ENCODE data around the gene OR5AR1.

Gene OR5AR1

GRCh38 chr11:56632329-56632728, 31.2 kb upstream of the OR5AR1 start:
- TF ChIP-seq GABPA (IDR thresholded peaks at IDR 0.05; ENCODE audit: low read depth): no peak
- no peak for TF ChIP-seq REST (IDR thresholded peaks at IDR 0.05; ENCODE audit: insufficient replicate concordance, low read depth)
- no peak for TF ChIP-seq SPI1 (IDR thresholded peaks at IDR 0.05; ENCODE audit: borderline replicate concordance, low read depth)
- TF ChIP-seq POLR2AphosphoS5 (IDR thresholded peaks at IDR 0.05; ENCODE audit: low read depth): no peak
- no peak for TF ChIP-seq CTCF (IDR thresholded peaks at IDR 0.05; ENCODE audit: insufficient read depth, low read length)
- Histone ChIP-seq H3K27ac (replicated peaks) (no peak overlapping the region), H3K4me3 (replicated peaks; ENCODE audit: insufficient read depth, low read length) (no peak overlapping the region), H3K27me3 (ENCODE audit: insufficient read depth, poor library complexity, severe bottlenecking) (peaks cover 2% of the 10 kb centered on the region)
- no peak for DNase-seq (ENCODE audit: low read depth in 1 of 2, low spot score in 1 of 2)

- DNase-seq (ENCODE audit: low read depth in 1 of 2, low spot score in 1 of 2): no peak
- no peak overlapping the region for H3K4me3 ChIP-seq (replicated peaks; ENCODE audit: insufficient read depth, low read length)
- TF ChIP-seq REST (IDR thresholded peaks at IDR 0.05; ENCODE audit: insufficient replicate concordance, low read depth) (no peak), POLR2AphosphoS5 (IDR thresholded peaks at IDR 0.05; ENCODE audit: low read depth) (no peak), SPI1 (IDR thresholded peaks at IDR 0.05; ENCODE audit: borderline replicate concordance, low read depth) (no peak), CTCF (IDR thresholded peaks at IDR 0.05; ENCODE audit: insufficient read depth, low read length) (no peak), GABPA (IDR thresholded peaks at IDR 0.05; ENCODE audit: low read depth) (no peak)
- H3K27ac ChIP-seq (replicated peaks): no peak overlapping the region
- peaks cover 2% of the 10 kb centered on the region for H3K27me3 ChIP-seq (ENCODE audit: insufficient read depth, poor library complexity, severe bottlenecking)
Measured at GRCh38 chr11:56636861-56637260, 26.6 kb upstream of the OR5AR1 start.

- Histone ChIP-seq H3K4me3 (replicated peaks; ENCODE audit: insufficient read depth, low read length) (no peak overlapping the region), H3K27me3 (ENCODE audit: insufficient read depth, poor library complexity, severe bottlenecking) (peaks cover 2% of the 10 kb centered on the region), H3K27ac (replicated peaks) (no peak overlapping the region)
- DNase-seq (ENCODE audit: low read depth in 1 of 2, low spot score in 1 of 2): no peak
- TF ChIP-seq SPI1 (IDR thresholded peaks at IDR 0.05; ENCODE audit: borderline replicate concordance, low read depth) (no peak), GABPA (IDR thresholded peaks at IDR 0.05; ENCODE audit: low read depth) (no peak), POLR2AphosphoS5 (IDR thresholded peaks at IDR 0.05; ENCODE audit: low read depth) (no peak), REST (IDR thresholded peaks at IDR 0.05; ENCODE audit: insufficient replicate concordance, low read depth) (no peak), CTCF (IDR thresholded peaks at IDR 0.05; ENCODE audit: insufficient read depth, low read length) (no peak)
Measured at GRCh38 chr11:56637500-56637899, 26.0 kb upstream of the OR5AR1 start.

Measured in HL-60 (cell line).